Activated CD8-positive, alpha-beta memory T cell treated with anti-CD3 and anti-CD28 coated beads for 48 hours (primary cell): Measurements from ENCODE around the gene KANSL3.

Source experiments
- DNase-seq, 3 experiments: peaks; one replicate each; pipeline ENCODE4 v3.0.0-alpha.2; 2020; ENCODE audit warnings: low read depth in 2 of 3, low spot score in 2 of 3

Gene KANSL3

DNA sequence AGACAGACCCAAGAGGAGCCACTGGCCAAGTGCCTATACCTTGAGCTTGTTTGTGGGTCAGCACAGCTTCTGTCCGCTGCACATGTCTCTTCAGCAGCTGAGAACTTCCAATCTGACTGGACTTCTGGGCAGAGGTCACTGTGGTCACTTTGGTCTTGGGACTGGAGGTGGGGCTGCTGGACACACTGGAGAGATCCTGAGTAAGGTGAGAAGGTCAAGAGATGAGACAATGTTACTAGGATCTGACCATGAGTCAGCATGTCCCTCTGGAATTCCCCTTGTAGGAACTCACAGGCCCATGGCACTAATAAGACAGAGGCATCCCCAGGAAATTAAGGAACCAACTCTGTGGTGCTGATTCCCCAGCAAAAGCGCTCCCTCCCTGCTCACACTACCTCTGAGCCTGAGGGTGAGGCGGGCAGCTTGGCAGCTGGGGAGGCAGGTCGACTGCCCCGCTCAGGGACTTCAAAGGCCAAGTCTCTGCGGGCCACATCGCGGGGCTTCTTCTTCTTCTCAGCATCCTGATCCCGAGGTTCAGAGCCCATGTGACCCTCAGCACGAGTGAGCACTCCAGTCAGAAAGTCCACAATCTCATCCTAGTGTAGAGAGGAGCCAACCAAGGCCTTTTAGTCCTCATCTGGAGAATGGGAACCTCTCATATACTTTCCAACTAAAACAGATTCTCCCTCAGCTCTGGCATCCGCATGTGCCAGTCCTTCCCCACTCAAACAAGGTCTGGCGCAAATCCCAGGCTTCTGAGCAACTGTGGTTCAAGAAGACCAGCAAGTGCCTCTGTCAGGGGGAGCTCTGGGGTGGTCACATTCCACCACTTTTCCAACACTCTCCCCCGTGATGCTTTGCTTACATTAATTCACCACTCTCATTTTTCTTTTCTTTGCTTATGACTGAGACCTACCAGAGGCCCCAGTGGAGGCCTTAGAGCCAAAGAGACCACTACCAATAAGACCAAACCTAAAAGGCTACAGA, 29.4 kb downstream of the KANSL3 start:
- no peak for DNase-seq

DNA sequence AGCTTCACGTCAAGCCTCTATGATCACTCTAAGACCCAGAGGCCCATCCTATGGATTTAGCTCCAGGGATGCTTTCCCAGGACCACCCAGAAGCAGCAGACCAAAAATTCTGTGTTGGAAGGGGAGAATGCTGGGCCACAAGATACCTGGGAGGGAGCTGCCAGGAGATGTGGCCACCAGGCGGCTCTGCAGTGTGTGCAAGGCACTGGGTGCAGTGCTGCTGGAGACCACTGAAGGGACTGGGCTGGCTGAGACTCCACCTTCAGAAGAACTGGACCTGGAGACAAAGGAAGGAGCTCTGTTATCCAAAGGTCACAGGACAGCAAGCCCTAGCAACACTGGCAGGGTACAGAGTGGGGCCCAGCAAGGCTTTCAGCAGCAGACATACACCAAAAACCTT, 34.0 kb downstream of the KANSL3 start:
- no peak for DNase-seq

DNA sequence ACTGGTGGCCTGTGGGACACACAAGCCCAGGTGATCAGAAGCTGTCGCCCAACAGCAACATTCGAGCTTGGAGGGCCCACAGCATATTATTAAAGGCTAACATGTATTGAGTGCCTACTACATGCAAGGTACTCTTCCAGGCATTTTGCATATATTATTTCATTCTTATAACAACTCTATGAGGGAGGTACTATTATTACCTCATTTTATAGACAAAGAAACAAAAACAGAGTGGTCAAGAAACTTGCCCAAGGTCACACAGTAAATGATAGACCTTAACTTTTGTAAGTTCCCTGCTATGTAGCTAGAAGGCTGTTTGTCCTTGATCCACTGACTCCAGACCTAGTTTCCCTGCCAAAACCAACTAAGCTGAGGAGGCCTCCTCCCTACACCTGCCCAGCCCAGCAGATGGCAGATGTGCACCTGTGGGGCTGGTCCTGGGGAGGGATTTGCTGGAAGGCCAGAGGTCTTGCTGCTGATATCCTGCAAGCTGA, 35.7 kb downstream of the KANSL3 start:
- DNase-seq: no peak

DNA sequence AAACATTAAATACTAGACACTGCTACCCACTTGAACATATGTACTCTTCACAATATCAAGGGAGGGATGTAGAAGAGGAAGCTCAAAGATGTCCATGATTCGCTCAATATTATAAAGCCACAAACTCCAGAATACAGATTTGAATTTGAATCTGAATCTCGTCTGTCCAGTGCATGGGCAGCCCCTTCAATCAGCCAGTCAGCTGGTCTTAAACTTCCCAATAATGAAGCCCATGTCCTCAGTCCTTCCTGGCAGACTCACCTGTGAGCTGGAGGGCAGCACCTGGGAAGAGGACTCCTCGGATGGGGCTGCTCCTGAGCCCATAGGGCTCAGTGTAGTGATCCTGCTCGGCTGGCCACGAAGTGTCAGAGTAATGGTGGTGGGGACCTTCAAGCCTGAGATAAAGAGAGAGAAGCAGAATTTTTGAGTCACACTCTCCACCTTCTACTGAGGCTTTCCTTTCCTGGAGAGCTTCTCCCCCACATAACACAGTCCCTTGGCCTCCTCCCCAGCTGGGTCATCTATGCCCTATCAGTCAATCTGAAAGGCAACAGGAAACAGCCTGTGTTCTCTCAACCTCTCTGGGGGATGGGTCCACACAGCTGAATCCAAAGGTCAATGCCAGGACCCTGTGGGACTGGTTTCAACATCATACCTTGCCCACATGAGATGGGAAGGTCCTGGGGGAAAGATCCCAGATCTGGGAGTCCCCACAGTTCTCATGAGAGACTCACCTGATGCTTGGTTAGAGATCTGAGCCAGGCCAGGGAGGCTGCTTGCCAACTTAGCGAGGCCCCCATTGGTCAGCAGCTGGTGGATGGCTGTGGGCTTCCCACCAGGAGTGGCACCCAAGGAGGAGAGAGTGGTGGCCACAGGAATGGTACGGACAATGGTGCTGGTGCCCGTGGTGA, 36.5 kb downstream of the KANSL3 start:
- DNase-seq: no peak

DNA sequence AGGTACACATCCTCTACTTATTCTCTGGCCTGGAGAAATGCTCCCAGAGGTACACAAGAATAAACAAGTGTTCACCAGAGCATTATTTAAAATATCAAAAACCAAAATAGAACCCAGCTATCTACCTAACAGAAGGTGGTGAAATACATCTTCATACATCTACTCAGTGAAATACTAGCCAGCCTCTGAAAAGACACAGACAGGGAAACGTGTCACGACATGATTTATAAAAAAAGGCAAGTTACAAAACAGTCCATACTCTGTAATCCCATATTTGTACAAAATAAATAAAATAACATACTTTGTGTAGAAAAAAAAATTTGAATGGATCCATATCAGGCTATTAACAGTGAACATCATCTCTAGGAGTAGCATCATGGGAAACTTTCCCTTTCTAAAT, 38.2 kb downstream of the KANSL3 start:
- DNase-seq: no peak

DNA sequence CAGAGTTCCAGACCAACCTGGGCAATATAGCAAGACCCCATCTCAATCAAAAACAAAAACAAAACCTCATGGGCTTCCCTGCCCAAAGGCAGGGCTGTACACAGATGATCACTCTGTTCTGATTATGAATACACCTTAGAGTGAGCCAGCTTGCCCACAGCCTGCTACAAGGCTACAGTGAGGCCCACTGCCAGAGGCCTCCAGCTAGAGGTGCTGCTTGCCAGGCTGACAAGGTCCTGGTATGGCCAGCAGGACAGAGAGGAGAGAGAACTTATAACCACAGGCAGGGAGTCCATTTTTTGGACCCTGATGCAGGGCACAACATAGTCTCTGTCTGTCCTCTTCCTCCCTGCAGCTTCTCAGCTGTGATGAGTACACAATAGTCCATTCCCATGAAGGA, 41.5 kb downstream of the KANSL3 start:
- no peak for DNase-seq

DNA sequence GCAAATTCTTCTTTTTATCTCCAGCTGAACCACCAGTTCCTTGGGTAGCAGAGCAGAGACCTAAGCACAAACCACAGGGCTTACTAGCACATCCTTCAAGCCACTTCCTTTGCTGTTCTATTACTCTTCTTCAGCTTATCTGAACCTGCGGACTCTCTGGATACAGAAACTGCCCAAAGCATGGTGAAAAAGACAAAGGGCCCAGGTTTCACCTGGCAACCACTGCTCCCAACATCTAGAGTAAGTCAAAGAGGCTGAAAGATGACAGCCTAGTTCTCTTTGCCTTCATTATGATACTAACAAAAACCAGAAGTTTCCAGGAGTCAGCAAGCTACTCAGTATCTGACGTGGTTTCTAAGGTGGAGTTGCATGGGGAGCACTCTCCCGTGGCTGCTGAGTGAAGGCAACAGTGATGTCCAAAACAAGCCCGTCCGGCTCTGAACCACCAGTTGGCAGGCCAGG, 43.4 kb downstream of the KANSL3 start:
- no peak for DNase-seq

DNA sequence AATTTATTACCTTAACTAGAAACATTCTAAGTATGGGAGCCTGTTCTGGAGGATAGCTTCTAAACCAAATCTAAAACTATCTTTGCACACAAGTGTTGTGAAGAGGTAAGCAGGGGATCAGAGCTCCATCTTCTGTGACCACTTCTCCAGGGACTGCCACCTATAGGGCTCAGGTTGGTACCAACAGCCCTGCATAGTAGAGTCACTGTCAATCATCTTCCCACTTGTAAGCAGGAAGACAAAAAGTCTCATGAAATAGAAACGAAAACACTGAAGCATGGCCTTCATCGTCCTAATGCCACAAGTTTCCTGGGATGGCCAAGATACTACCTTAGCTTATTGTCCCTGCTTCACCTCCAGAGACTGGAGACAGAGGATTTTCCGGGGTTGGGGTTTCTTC, 43.8 kb downstream of the KANSL3 start:
- DNase-seq: no peak

DNA sequence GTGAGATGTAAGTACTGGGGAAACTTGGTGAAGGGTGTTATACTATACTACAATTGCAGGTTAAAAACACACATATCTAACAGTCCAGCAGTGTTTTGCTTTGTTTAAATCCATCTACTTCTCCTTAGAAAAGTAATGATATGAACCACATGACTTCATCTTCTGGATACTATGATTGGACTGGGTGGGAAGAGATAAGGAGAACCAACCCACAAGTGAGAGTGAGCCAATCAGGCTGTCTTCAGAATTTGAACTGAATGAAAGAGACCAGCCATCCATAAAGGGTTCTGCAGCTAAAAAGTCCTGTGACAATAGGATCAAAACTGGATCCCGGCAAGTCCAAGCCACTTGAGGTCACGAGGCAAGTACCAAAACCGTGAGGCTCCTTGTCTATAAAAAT, 46.6 kb downstream of the KANSL3 start:
- no peak for DNase-seq

DNA sequence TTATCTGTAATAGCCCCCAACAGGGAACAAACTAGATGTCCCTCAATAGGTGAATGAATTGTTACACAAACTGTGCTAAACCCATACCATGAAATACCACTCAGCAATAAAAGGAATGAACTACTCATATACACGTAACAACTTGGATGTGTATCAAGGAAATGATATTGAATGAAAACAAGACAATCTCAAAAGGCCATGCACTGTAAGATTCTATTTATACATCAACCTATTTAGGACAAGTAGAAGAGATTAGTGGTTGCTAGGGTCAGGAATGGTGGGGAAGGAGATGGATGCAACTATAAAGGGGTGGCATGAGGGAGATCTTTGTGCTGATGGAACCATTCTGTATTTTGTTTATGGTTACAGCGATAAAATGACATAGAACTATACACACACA, 47.1 kb downstream of the KANSL3 start:
- DNase-seq: no peak

DNA sequence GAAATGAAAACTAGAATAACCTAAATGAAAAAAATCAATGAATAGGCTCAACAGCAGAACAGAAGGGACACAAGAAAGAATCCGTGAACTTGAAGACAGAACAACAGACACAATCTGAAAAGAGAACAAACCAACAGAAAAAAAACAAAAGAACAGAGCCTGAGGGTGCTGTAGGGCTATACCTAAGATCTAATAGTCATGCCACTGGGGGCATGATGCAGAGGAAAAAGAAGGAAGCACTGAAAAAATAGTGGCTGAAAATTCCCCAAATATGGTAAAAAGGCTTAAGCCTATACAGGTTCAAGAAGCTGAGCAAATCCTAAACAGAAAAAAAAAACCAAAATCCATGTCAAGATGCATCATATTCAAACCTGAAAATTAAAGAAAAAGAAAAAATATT, 50.3 kb downstream of the KANSL3 start:
- no peak for DNase-seq

DNA sequence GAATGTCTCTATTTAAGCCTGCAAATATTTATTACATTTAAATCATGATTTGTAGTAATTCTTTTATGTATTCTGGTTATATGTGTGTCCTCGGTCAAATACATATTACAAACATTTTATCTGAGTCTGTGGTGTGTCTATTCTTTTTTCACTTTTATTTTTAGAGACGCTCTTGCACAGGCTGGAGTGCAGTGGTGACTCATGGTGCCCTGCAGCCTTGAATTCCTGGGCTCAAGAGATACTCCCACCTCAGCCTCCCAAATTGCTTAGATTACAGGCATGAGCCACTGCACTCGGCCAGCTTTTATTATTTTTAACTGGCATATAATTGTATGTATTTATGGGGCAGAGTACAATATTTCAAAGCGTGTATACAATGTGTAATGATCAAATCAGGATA, 54.1 kb downstream of the KANSL3 start:
- no peak for DNase-seq

DNA sequence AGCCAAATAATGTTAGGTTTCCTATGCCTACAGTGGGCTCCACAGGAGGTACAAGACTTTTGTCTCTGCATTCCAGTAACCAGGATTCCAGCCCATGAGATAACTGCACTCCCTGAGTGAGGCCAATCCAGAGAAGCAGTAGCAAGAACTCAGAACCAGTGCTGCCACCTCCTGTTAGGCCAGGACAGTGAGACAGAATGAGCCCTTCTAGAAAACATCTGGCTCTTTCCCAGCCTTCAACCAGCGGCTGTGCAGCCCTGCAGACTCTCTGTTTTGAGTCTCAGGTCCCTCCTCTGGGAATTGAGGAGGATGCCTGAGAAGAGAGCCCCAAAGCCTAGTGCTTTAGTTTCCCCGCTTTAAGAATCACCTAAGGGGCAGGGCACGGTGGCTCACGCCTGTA, 57.3 kb downstream of the KANSL3 start:
- no peak for DNase-seq

DNA sequence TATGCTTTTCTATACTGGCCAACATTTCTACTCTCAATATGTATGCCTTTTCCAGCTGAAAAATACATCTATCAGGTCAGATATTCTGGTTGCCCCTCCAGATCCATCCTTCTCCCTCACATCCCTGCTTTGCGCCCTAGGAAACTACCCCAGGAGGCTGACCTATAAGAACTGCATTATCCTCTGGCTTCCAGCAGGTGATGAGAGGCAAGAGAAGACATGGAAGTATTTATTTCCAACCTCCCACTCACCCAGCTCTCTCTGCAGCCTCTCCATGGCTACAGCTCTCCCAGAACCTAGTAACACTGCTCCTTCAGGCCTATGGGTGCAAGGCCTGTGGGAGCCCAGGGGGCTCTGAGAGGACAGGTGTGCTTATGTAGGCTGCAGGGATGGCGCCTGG, 58.7 kb downstream of the KANSL3 start:
- no peak for DNase-seq

DNA sequence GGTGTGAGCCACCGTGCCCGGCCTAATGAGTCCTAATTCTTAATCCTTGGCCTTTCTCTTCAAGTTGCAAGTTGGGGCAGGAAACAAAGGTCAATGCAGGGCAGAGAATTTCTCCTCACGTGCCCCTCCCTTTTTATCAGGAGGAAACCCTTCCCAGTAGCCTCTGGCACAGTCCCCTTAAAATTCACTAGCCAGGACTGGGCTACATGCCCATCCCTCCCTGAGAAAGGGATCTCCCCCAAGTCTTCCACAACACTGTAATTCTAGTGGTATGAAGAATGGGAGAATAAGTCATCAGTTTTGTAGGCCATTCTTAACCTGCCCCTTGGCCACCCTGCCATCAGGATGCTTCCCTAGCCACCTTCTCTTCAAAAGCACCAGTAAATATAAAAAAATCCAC, 59.4 kb downstream of the KANSL3 start:
- DNase-seq: no peak

DNA sequence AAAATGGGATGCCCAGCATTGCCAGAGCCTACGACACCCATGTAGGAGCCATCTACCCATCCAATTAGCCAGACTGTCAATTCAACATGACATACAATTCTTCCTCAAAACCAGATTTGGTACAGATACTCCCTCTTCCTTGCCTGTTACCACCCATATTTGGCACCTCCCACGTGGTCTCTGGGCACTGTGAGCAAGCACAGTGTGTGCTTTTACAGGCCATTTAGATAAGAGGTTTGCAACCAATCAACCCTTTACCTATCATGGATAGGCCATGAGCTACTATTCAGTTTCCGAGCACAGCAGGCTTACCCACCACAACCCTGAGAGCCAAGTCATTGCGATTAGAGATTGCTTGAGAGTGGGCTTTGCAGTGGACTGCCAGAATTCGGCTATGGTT, 60.6 kb downstream of the KANSL3 start:
- DNase-seq: no peak

DNA sequence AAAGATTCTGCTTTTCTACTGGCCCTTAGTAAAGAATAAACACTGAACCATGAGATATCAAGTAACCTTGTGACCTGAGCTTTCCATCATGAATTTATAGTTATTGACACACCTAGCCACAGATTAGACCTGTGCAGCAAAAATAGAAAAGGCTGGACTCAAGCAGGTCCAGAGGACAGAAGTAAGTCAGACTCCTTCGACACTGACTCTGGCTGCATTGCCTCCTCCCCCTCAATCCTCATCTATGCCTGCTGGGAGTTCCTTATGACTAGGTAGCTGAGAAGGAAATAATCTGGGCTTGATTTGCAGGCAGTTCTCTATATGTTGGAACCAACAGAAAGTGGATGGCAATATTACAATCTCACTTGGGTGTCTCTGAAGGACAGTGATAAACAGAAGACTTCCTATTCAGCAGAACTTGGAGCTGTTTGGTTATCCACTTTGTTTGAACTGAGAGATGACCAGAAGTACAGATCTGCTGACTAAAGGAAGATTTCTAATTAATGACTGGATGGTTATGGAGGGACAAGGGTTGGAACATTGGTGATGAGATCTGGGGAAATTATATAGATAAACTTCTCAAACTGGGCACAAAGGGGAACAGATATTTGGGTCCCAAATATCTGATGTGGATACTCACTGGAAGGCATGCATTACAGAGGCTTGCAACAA, 62.2 kb downstream of the KANSL3 start:
- no peak for DNase-seq

DNA sequence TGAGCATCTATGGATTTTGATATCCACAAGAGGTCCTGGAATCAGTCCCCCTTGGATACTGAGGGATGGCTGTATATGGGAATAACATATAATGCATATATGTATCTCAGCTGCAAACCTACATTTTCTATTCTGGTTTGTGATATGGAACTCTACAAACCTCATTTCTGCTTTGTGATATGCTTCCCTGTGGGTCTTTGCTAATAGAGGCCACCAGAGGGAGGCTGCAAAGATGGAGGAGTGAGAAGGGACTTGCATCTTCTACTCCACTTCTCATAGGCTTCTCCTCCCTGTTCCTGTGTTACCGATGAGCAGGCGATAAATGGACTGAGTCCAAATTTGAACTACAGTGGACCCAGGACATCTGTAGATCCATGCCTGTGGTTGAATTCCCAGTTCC, 63.7 kb downstream of the KANSL3 start:
- DNase-seq: no peak

DNA sequence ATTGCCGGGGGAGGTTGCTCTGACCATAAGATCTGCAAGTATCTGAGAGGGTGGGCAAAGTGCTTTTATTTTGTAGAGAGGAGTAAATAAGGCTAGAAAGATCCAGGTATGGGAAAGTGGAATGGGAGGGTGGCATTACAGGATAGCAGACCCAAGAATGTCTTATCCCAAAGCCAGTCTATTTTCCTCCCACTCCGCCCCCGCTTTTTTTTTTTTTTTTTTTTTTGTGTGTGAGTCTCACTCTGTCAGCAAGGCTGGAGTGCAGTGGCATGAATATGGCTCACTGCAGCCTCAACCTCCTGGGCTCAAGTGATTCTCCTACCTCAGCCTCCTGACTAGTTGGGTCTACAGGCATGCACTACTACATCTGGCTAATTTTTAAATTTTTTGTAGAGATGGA, 70.0 kb downstream of the KANSL3 start:
- DNase-seq: no peak

DNA sequence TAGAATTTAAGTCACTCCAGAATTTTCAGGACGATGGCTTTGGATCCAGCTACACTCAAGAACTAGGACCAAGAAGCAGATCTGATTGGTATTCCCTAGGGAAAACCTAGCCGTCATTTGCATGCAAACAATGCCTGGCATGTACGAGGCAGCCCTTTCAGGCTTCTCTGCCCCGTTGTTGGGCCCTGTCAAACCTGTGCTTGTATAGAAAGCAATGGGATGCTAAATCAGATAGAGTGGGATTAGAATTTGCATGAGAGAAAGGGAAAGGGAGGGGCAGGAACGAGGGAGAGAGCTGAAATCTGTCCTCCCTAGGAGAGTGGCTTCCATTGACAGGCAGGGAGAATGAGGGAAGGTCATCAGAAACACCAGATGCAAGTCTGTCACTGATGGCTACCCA, 73.0 kb downstream of the KANSL3 start:
- no peak for DNase-seq

DNA sequence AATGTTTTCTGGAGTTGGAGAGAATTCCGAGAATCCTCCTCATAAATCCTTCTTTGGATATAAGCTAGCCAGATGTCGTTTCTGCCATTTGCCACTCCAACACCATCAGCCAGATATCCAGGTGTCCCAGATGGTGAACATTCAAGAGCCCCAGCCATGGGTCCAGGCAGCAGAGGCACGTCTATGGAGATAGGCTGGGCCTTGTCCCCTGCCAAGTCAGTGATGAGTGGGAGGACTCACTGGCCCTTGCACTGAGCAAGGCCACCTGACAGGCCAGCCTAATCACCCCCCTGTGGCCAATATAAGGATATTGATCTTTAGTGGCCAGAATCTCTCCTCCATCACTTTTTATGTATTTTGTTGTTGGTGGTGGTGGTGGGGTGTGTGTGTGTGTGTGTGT, 73.5 kb downstream of the KANSL3 start:
- no peak for DNase-seq
